Activated CD8-positive, alpha-beta T cell treated with anti-CD3 and anti-CD28 coated beads for 36 hours (primary cell): ENCODE results near the gene DDX5. TPM values are rescaled to one million over a fixed set of nuclear protein-coding genes. Genes with fewer than 3 reads are reported as not detected.
A peak's percentile ranks its signal among the peaks of the same experiment; 100 is the strongest.

ENCODE experiments used
- ATAC-seq: fragments of 200-7000 bp; cut with Tn5 transposase; one replicate; pipeline ENCODE4 v1.10.0; 2021; ENCODE audit warnings: mild to moderate bottlenecking, moderate library complexity
- CTCF ChIA-PET: fragments of 350-600 bp; sonication (Branson Sonifier 250); formaldehyde crosslinking; loops from one replicate; lab custom pipeline; 2021; ENCODE audit warnings: antibody characterized with exemption; lab: Charles Lee
- POLR2A ChIA-PET: fragments of 350-600 bp; sonication (Branson Sonifier 250); formaldehyde crosslinking; loops from one replicate; lab custom pipeline; 2021; ENCODE audit warnings: antibody characterized with exemption; lab: Charles Lee
- DNase-seq: peaks from one replicate; pipeline ENCODE4 v3.0.0-alpha.2; 2020
- H3K27ac Mint-ChIP-seq: one replicate; pipeline ENCODE4 v1.8.0; 2021; ENCODE audit warnings: mild to moderate bottlenecking, mixed read lengths
- H3K27me3 Mint-ChIP-seq: one replicate; pipeline ENCODE4 v1.8.0; 2021; ENCODE audit warnings: mixed read lengths
- H3K36me3 Mint-ChIP-seq: one replicate; pipeline ENCODE4 v1.8.0; 2021; ENCODE audit warnings: low read depth, mixed read lengths
- H3K4me1 Mint-ChIP-seq: one replicate; pipeline ENCODE4 v1.8.0; 2021; ENCODE audit warnings: low read depth, mixed read lengths
- H3K4me3 Mint-ChIP-seq: one replicate; pipeline ENCODE4 v1.8.0; 2021; ENCODE audit warnings: mild to moderate bottlenecking, moderate library complexity, mixed read lengths
- H3K9me3 Mint-ChIP-seq: one replicate; pipeline ENCODE4 v1.8.0; 2021; ENCODE audit warnings: mixed read lengths
- CTCF ChIP-seq: fragments of 200-600 bp; IDR thresholded peaks from one replicate; pipeline ENCODE4 v1.8.0; 2022; ENCODE audit warnings: antibody characterized with exemption, mild to moderate bottlenecking
- intact Hi-C: fragments of 100-400 bp; cut with micrococcal nuclease; formaldehyde crosslinking; loops from one replicate; pipeline ENCODE4 v1.10.0; 2022
- total RNA-seq, 2 experiments: library from RNA; stranded (reverse); gene quantifications; one replicate each; pipeline ENCODE4 v1.2.3, GENCODE V29; 2021

Gene DDX5
- total RNA-seq, 2 experiments from 2014 or later: 632 to 668 TPM

- Mint-ChIP-seq H3K4me3 (peak overlapping the region; percentile 91), H3K4me1 (peaks cover 50% of the 10 kb centered on the region), H3K36me3 (peaks cover 62% of the 10 kb centered on the region), H3K27me3 (no peaks in the 10 kb centered on the region), H3K9me3 (no peaks in the 10 kb centered on the region), H3K27ac (peak overlapping the region; percentile 99)
- DNase-seq (peak; percentile 58), ATAC-seq (peak; percentile 11)
- POLR2A ChIA-PET: interaction anchor here (0.6 to 4.8 kb wide), 19 partner anchors 9 to 361 kb away, joined by 3 to 143 read pairs (median 5); partner anchors contain the start of gene POLG2
- CTCF ChIA-PET: interaction anchor here (1.0 to 3.2 kb wide), 8 partner anchors 8 to 142 kb away, joined by 3 to 32 read pairs (median 7); partner anchors contain the start of gene POLG2
- peak; percentile 63 for TF ChIP-seq CTCF
- intact Hi-C loops: loop anchor here (5.0 kb wide), 1 partner anchor 150 kb away; no protein-coding TSS in a partner anchor
Observed at GRCh38 chr17:64507413-64507782, 1.3 kb upstream of the DDX5 start.

- H3K27ac Mint-ChIP-seq: peak within 1 kb of the TSS; percentile 99
- TF ChIP-seq CTCF: no peak
- ChIA-PET CTCF (interaction anchor here (1.1 to 3.2 kb wide), 8 partner anchors 9 to 142 kb away, joined by 3 to 32 read pairs (median 8); partner anchors contain the start of gene POLG2), POLR2A (interaction anchor here (0.6 to 4.8 kb wide), 29 partner anchors 9 to 806 kb away, joined by 3 to 143 read pairs (median 4); partner anchors contain the start of genes POLG2 and SMURF2)
- H3K9me3 Mint-ChIP-seq: no peaks in the 10 kb centered on the region
- H3K36me3 Mint-ChIP-seq: peaks cover 65% of the 10 kb centered on the region
- H3K27me3 Mint-ChIP-seq: no peaks in the 10 kb centered on the region
- H3K4me1 Mint-ChIP-seq: peaks cover 53% of the 10 kb centered on the region
- H3K4me3 Mint-ChIP-seq: peak within 1 kb of the TSS; percentile 91
- intact Hi-C loops: loop anchor here (5.0 kb wide), 1 partner anchor 151 kb away; no protein-coding TSS in a partner anchor
- DNase-seq (peak; percentile 98), ATAC-seq (peak; percentile 70)
Observed at GRCh38 chr17:64506576-64507412, 705 bp upstream of the DDX5 start, which contains the start of gene CEP95. CEP95 (plus strand) TSS chr17:64506977; CDS start chr17:64507098, 121 bp downstream.

- ChIA-PET CTCF (interaction anchor here (0.9 to 3.2 kb wide), 8 partner anchors 9 to 414 kb away, joined by 3 to 32 read pairs (median 4); partner anchors contain the start of genes LRRC37A3 and POLG2), POLR2A (interaction anchor here (0.6 to 4.8 kb wide), 43 partner anchors 8 to 804 kb away, joined by 3 to 143 read pairs (median 4); partner anchors contain the start of genes LRRC37A3, POLG2 and SMURF2)
- DNase-seq (peak; percentile 90), ATAC-seq (peak; percentile 42)
- no peaks in the 10 kb centered on the region for H3K9me3 Mint-ChIP-seq
- peaks cover 62% of the 10 kb centered on the region for H3K4me1 Mint-ChIP-seq
- no peaks in the 10 kb centered on the region for H3K27me3 Mint-ChIP-seq
- TF ChIP-seq CTCF: no peak
- peak overlapping the region; percentile 91 for H3K4me3 Mint-ChIP-seq
- intact Hi-C loops: loop anchor here (5.0 kb wide), 1 partner anchor 152 kb away; no protein-coding TSS in a partner anchor
- H3K27ac Mint-ChIP-seq: peak overlapping the region; percentile 99
- H3K36me3 Mint-ChIP-seq: peaks cover 69% of the 10 kb centered on the region
Observed at GRCh38 chr17:64505340-64506200, 519 bp downstream of the DDX5 start.

GRCh38 chr17:64504769-64505339 lies 1.2 kb downstream of the DDX5 start:
- Mint-ChIP-seq H3K9me3 (no peaks in the 10 kb centered on the region), H3K4me3 (peak overlapping the region; percentile 91), H3K27me3 (no peaks in the 10 kb centered on the region), H3K27ac (peak overlapping the region; percentile 99), H3K36me3 (peaks cover 74% of the 10 kb centered on the region), H3K4me1 (peaks cover 67% of the 10 kb centered on the region)
- no peak for DNase-seq
- intact Hi-C loops: loop anchor here (5.0 kb wide), 1 partner anchor 152 kb away; no protein-coding TSS in a partner anchor
- no peak for ATAC-seq
- POLR2A ChIA-PET: interaction anchor here (0.6 to 4.8 kb wide), 35 partner anchors 8 to 803 kb away, joined by 3 to 143 read pairs (median 4); partner anchors contain the start of genes LRRC37A3, POLG2 and SMURF2
- no peak for TF ChIP-seq CTCF
- CTCF ChIA-PET: interaction anchor here (0.9 to 3.2 kb wide), 8 partner anchors 9 to 415 kb away, joined by 3 to 32 read pairs (median 4); partner anchors contain the start of genes LRRC37A3 and POLG2
